HK-2 (cell line): ENCODE results near the gene P2RY2.
"Not testable (repeated sequence)": the region's sequence is repeated elsewhere in the genome, so short reads cannot be mapped to it uniquely, and the experiment has no call there.

ENCODE experiments used
- DNase-seq: peaks from one replicate; pipeline ENCODE4 v3.0.0-alpha.2; 2018; ENCODE audit not compliant: unreplicated experiment

P2RY2 gene

DNA sequence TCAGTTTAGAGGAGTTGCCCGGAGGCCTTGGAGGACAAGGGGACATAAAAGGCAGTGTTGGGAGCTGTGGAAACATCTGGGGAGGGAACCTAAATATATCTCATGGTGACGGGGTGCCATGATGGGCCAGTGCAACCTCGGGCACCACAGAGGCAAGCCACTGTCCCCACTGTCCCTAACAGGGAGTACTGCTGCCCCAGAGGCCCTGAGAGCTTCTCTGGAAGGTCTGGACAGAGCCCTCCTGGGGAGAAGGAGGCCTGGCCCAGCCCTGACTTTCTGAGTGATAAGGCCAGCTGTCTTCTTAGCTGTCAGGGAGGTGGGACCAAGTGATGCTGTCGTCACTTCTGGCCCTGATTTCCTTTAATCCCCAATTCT, 48.6 kb downstream of the P2RY2 start:
- DNase-seq = no peak

- no peak for DNase-seq
These were observed 49.2 kb downstream of the P2RY2 start for GRCh38 chr11:73267122-73267846.

DNA sequence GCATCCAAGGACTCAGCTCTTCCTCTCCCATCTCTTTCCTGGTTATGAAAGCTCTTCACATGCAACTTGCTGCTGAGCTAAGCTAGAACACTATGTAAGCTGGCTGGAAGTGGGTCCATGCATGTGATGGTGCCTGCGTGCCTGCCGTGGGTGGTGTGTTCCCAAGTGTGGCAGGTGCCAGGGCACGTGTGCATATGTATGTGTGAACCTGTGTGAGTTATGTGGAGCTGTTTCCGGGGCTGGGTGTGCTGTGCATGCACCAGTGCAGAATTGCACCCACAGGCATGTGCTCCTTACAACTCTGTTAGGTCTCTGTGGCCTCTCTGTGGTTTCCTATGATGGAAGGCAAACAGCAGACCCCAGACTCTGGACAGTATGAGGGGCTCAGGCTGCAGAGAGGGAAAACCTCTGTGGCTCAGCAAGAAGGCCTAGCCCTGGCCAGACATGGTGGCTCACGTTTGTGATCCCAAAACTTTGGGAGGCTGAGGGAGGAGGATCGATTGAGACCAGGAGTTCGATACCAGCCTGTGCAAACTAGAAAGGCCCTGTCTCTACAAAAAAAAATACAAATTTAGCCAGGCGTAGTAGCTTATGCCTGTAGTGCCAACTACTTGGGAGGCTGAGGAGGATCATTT, 49.9 kb downstream of the P2RY2 start:
- DNase-seq = no peak

GRCh38 chr11:73268671-73269271, 50.7 kb downstream of the P2RY2 start:
- no peak for DNase-seq

GRCh38 chr11:73269459-73270015, 51.5 kb downstream of the P2RY2 start:
- no peak for DNase-seq

DNA sequence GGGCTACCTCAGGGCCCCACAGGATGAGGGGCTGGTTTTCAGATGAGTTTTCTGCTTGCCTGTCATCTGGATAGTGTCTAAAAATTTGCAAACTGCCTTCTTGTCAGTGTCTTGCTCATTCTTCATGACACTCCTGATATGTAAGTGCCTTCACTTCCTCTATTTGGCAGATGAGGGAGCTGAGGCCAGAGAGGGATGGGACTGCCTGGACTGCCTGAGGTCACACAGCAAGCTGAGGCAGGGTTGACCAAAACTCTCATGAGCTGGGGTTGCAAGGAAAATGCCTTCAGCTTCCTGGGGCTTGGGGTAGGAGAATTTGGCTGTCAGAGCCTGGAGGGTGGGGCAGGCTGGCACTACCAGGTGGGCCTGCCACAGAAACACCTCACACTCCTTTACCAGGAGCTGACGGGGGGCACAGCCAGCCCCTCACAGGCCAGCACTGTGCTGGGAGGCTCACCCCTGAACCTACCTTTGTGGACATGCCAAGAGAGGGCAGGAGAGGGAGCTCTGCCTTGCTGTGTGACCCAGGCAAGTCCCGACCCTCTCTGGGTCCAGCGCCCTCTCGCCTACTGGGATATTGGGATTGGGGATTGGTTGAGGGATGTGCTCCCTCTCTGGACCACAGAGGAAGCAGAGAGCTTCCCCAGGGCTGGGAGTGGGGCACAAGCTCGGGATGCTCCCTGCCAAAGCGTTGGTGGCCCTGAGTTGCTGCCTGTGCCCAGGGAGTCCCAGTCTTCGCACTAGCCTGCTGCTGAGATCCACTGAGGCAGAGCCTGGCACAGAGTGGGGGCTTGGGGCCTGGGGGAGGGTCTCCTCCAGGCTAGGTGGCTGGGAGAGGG, 52.2 kb downstream of the P2RY2 start:
- no peak for DNase-seq

GRCh38 chr11:73270855-73271477, 52.9 kb downstream of the P2RY2 start:
- DNase-seq = no peak

- not testable (repeated sequence) for DNase-seq
These were observed 53.4 kb downstream of the P2RY2 start for GRCh38 chr11:73271478-73271865.

DNA sequence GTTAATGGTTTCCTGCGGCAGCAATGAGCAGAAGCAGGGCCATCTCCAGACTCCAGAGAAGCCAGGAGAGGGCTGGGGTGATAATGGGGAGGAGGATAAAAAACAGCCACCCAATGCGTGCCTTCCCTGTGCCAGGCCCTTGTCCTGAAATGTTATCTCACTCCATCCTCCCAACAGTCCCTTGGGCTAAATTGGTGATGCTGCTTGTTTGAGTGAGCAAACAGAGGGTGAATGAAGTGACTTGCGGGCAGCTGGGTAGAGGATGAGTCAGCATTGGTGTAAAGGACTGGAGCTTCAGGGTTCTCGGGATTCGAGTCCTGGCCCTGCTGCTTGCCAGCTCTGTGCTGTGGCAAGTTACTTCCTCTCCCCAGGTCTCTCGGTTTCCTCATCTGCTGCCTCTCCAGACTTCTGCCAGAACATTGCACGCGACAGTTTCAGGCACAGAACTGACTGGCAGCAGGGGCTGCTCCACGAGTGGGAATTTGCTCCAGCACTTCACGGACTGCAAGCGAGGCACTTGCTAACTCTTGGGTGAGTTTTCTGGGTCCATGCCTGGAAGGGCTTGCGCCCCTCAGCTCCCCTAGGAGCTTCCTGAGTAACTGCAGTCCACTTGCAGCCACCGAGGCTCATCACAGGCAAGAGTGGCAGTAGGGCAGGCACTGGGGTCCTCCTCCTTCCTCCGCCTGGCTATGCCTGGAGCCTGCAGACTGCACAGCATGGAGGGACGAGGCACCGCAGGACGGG, 54.0 kb downstream of the P2RY2 start, which contains the start of gene P2RY6:
Gene P2RY6, plus strand, starts transcription at position 403 of the 744 bp plus-strand sequence. CDS start 24,181 bp downstream, outside the sequence.
- no peak for DNase-seq

DNA sequence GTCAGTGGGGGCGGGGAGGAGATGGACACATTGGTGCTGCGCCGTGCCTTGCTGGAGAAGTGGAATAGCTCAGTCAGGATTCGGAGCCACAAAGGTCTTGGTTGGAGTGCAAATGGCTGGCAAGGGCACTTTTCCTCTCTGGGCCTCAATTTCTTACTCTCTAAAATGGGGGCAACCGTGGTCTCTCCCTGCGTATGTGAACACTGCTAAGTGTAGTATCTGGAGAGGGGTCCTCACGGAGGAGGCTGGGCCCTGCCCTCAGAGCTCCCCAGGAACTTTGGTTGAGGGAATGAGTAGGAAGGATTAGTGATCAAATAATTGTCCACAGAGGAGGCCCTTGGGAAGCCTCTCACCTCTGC, 54.6 kb downstream of the P2RY2 start:
- DNase-seq = no peak

DNA sequence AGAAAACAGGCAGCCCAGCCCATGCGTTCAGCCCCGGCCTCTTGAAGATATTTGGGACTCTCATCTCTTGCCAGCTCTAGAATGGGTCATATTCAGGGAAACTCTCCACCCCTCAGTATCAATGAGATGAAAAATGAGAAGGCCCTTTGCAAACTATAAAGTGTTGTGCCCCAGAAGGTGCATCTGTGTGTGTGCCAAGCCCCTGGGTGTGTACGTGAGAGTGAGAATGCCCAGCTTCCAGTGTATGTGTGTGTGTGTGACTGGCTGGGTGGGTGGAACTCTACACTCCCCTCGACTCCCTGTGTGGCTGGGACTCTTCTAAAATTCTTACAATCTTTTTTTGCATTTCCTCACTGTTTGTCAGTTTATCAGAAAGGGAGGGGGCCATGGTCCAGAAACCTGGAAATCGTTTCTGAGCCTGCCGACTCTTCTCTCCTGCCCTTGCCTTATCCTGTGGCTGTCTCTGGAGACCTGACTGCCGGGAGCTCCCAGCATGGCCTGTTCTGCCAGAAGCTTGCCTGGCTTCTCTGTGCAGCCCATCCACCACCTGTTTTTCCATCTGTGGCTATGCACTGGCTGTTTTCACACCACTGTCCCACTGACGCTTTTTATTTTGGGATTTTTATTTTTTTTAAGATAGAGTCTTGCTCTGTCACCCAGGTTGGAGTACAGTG, 55.3 kb downstream of the P2RY2 start:
- DNase-seq = no peak

DNA sequence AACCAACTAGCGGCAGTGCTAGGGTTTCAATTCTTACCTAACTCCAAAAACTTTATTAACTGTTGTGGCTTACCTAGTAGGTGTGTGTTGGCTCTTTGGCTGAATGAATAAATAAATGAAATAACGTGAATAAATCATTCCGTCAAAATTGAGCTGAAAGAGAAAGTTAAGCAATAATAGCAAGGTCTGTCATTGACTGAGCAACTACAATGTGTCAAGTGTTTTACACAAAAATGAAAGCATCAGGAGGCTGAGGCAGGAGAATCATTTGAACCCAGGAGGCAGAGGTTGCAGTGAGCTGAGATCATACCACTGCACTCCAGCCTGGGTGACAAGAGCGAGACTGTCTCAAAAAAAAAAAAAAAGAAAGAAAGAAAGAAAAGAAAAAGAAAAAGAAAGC, 56.1 kb downstream of the P2RY2 start:
- not testable (repeated sequence) for DNase-seq

GRCh38 chr11:73274722-73275380, 56.8 kb downstream of the P2RY2 start:
- no peak for DNase-seq

GRCh38 chr11:73275381-73275750, 57.3 kb downstream of the P2RY2 start:
- DNase-seq = no peak

GRCh38 chr11:73277467-73277866, 59.4 kb downstream of the P2RY2 start:
- DNase-seq = no peak

DNA sequence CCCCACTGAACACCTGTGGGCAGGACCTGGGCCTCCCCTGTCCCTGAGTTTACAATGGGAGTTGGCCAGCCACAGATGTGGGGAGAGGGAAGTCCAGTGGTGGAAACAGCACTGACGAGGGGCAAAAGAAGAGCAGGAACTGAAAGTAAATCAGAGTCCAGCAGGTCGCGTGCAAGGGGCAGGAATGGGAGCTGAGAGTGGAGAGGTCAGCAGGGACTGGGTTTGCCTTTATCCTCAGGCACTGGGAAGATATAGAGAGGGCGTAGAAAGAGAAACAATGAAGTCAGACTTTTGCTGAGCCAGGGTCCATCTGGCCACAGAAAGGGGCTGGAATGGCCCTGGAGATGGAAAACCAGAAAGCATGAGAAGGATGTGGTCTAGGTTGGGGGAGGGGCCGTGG, 62.5 kb downstream of the P2RY2 start:
- DNase-seq = no peak

DNA sequence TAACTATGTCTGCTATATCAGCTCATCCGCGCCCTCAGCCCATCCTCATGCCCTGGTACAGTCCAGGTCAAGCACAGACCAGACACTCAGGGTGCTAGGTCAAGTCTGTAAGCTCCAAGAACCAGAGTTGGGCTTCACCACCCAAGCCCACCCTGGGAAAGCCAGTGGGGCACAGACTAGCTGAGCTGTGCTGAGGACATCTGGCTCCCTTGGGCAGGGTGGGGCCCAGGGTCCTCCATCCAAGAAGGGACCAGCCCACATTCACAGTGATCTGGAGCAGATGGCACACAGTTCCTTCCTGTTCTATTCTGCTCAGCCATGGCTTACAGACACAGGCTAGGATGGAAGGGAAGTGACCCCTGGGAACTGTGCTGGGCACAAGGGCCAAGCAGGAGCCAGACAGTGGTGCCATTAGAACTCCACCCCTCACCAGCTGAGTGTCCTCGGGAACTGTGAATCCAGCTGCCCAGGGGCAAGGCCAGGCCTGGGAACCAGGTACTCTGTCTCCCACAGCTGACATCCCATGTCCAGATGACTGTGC, 63.2 kb downstream of the P2RY2 start:
- no peak for DNase-seq

GRCh38 chr11:73281796-73282660, 63.9 kb downstream of the P2RY2 start:
- DNase-seq = no peak
